Skeletal muscle satellite cell (primary cell): ENCODE measurements around the gene ZFAND2A.

Experiments used
- H3K27me3 ChIP-seq: 2 replicates; pipeline ENCODE4 v1.7.0; 2013; ENCODE audit warnings: low read length; ENCODE audit not compliant: control insufficient read depth, insufficient read depth
- H3K36me3 ChIP-seq: 2 replicates; pipeline ENCODE4 v1.7.0; 2013; ENCODE audit warnings: mild to moderate bottlenecking, control low read depth, low read length; ENCODE audit not compliant: insufficient read depth
- H3K4me1 ChIP-seq: 2 replicates; pipeline ENCODE4 v1.7.0; 2013; ENCODE audit warnings: low read length; ENCODE audit not compliant: control insufficient read depth, insufficient read depth
- H3K4me2 ChIP-seq: 2 replicates; pipeline ENCODE4 v1.7.0; 2013; ENCODE audit warnings: mild to moderate bottlenecking, low read length
- H3K4me3 ChIP-seq: 2 replicates; pipeline ENCODE4 v1.7.0; 2013; ENCODE audit warnings: low read length
- H3K9ac ChIP-seq: 2 replicates; pipeline ENCODE4 v1.7.0; 2013; ENCODE audit warnings: mild to moderate bottlenecking, low read depth, low read length, moderate library complexity
- H3K9me3 ChIP-seq: replicated peaks from 2 replicates; pipeline ENCODE4 v1.7.0; 2013; ENCODE audit warnings: mild to moderate bottlenecking, control low read depth, low read length

The ZFAND2A gene

DNA sequence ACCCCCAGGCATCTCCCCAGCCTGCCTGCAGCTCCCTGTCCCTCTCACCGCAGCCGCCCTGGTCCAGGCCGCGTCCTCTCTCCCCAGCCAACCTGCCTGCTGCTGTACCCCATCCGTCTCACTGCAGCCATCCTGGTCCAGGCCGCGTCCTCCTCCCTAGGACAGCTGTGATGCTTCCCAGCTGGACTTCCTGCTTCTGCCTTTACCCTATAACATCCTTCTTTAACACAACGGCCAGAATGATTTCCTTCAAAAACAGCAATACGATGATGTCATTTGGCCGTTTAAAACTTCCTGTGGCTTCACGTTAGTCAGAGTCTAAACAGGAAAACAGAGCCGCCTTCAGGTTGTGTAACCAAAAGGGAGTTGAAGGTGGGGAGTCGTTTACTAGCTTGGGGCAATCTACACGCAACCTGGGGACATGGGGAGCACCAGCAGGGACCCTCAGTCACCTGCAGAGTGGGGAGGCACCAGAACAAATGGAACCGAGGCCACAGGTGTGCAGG lies 32.2 kb upstream of the ZFAND2A start:
- peaks cover 37% of the 10 kb centered on the region for H3K27me3 ChIP-seq
- H3K9me3 ChIP-seq: no peaks in the 10 kb centered on the region
- H3K4me1 ChIP-seq: peaks cover 10% of the 10 kb centered on the region
- H3K4me3 ChIP-seq: no peak overlapping the region
- H3K36me3 ChIP-seq: no peaks in the 10 kb centered on the region
- peak overlapping the region; percentile 14 for H3K4me2 ChIP-seq
- no peak overlapping the region for H3K9ac ChIP-seq

DNA sequence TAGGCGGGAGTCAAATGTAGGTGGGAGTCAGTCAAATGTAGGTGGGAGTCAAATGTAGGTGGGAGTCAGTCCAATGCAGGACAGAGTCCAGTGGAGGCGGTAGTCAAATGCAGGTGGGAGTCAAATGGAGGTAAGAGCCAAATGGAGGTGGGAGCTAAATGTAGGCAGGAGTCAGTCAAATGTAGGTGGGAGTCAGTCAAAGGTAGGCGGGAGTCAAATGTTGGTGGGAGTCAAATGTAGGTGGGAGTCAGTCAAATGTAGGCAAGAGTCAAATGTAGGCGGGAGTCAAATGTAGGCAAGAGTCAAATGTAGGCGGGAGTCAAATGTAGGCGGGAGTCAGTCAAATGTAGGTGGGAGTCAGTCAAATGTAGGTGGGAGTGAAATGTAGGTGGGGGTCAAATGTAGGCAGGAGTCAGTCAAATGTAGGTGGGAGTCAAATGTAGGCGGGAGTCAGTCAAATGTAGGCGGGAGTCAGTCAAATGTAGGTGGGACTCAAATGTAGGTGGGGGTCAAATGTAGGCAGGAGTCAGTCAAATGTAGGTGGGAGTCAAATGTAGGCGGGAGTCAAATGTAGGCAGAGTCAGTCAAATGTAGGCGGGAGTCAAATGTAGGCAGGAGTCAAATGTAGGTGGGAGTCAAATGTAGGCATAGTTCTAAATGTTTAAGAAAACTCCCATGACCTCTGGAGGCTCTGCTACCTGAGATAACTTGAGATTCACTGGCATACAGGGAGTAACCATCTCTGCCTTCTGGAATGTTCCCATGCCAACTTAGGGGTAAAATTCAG lies 30.2 kb upstream of the ZFAND2A start:
- no peak overlapping the region for H3K9ac ChIP-seq
- H3K36me3 ChIP-seq: no peaks in the 10 kb centered on the region
- H3K27me3 ChIP-seq: peaks cover 48% of the 10 kb centered on the region
- no peak overlapping the region for H3K4me2 ChIP-seq
- H3K4me3 ChIP-seq: no peak overlapping the region
- no peaks in the 10 kb centered on the region for H3K9me3 ChIP-seq
- H3K4me1 ChIP-seq: peaks cover 10% of the 10 kb centered on the region

DNA sequence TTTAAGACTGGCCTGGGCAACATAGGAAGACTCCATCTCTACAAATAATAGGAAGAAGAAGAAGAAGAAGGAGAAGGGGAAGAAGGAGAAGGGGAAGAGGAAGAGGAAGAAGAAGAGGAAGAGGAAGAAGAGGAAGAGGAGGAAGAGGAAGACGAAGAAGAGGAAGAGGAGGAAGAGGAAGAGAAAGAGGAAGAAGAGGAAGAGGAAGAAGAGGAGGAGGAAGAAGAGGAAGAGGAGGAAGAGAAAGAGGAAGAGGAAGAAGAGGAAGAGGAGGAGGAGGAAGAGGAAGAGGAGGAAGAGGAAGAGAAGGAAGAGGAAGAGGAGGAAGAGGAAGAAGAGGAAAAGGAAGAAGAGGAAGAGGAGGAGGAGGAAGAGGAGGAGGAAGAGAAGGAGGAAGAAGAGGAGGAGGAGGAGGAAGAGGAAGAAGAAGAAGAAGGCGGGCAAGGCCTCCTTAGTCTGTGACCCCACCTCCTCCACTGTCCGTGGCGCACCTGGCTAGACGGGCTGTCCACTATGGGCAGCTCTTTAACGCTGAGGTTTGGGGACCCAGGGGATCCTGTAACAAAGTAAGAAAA lies 28.8 kb upstream of the ZFAND2A start:
- Histone ChIP-seq H3K4me3 (no peak overlapping the region), H3K27me3 (peaks cover 47% of the 10 kb centered on the region), H3K9me3 (no peaks in the 10 kb centered on the region), H3K36me3 (no peaks in the 10 kb centered on the region), H3K9ac (no peak overlapping the region), H3K4me1 (peaks cover 10% of the 10 kb centered on the region), H3K4me2 (no peak overlapping the region)

DNA sequence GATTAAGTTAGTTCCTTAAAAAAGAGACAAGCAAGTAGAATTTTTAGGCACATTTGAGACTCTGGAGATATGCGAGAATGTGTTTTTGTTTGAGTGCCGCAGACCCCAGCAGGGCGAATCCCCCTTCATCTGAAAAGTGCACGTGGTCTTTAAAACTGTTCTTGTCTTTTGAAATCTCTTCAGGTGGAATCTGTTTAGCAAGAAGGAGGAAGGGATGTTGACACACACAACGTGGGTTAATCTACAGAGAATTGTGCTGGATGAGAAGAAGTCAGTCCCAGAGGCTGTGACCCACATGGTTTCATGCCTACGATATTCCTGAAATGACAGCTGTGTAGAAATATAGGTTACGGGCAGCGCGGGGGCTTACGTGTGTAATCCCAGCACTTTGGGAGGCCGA lies 27.1 kb upstream of the ZFAND2A start:
- Histone ChIP-seq H3K9me3 (no peaks in the 10 kb centered on the region), H3K27me3 (peaks cover 41% of the 10 kb centered on the region), H3K4me3 (no peak overlapping the region), H3K36me3 (no peaks in the 10 kb centered on the region), H3K4me1 (peaks cover 4% of the 10 kb centered on the region), H3K9ac (no peak overlapping the region), H3K4me2 (no peak overlapping the region)

DNA sequence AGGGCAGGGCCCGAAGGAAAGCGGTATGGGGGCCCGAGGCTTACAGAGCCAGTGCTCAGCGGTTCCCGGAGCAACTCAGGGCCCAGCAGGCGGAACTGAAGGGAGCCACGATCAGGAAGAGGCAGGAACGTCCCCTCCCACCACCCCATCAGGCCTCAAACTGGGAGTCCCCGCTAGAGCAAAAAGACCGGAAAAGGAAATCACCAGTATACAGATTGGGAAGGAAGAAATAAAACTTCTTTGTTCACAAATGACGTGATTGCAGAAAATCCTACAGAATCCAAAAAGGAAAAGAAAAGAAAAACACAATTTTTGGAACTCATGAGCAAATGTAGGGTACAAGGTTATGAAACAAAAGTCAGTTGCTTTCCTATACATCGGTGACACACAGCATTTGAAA lies 21.6 kb upstream of the ZFAND2A start:
- Histone ChIP-seq H3K4me3 (no peak overlapping the region), H3K9ac (no peak overlapping the region)

DNA sequence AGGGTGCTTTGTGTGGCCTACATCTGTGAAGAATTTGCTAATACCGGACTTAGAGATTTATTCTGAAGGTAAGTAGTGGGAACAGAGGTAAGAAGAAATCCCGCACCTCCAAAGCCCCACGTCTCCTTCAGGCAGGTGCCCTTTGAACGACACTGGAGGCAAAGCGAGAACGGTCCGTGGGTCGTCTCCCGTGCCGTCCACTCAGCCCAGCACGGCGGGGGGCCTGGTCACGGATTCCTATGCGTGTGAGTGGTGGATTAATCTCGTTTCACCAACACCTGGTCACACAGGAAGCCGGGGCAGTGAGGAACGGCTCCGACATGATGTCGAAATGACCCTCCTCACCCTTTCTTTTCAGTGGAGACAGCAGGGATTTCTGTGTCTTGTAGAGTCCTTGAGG lies 21.0 kb upstream of the ZFAND2A start:
- no peaks in the 10 kb centered on the region for H3K9me3 ChIP-seq
- H3K4me3 ChIP-seq: no peak overlapping the region
- no peak overlapping the region for H3K4me2 ChIP-seq
- H3K36me3 ChIP-seq: no peaks in the 10 kb centered on the region
- H3K9ac ChIP-seq: no peak overlapping the region
- peaks cover 5% of the 10 kb centered on the region for H3K4me1 ChIP-seq
- peaks cover 40% of the 10 kb centered on the region for H3K27me3 ChIP-seq

More for the DNA sequence above, 21.6 kb upstream of the ZFAND2A start:
- Histone ChIP-seq H3K4me2 (no peak overlapping the region), H3K9me3 (no peaks in the 10 kb centered on the region), H3K4me1 (no peaks in the 10 kb centered on the region), H3K27me3 (peaks cover 46% of the 10 kb centered on the region), H3K36me3 (no peaks in the 10 kb centered on the region)

DNA sequence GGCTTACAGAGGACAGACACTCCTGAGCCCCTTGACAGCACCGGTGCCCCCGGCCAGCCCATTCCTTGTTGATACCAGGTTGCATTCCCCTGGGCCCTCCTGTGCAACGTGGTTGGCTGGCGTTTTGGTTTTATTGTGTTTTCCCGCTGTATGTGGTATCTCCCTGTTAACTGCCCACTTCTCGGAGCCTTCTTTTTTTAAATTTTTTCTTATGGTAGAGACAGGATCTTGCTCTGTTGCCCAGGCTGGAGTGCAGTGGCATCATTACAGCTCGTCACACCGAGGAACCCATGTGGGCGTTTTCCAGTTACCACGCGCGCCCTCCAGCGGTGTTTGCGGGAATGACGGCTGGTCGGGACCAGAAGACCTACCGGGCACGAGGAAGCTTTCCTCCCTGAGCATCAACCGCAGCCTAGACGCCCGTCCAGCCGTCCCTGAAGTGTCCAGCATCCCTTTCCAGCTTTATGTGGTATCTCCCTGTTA lies 16.9 kb upstream of the ZFAND2A start:
- H3K9me3 ChIP-seq: no peaks in the 10 kb centered on the region
- peaks cover 27% of the 10 kb centered on the region for H3K27me3 ChIP-seq
- no peak overlapping the region for H3K4me3 ChIP-seq
- no peak overlapping the region for H3K9ac ChIP-seq
- H3K4me1 ChIP-seq: peaks cover 8% of the 10 kb centered on the region
- no peaks in the 10 kb centered on the region for H3K36me3 ChIP-seq
- no peak overlapping the region for H3K4me2 ChIP-seq

DNA sequence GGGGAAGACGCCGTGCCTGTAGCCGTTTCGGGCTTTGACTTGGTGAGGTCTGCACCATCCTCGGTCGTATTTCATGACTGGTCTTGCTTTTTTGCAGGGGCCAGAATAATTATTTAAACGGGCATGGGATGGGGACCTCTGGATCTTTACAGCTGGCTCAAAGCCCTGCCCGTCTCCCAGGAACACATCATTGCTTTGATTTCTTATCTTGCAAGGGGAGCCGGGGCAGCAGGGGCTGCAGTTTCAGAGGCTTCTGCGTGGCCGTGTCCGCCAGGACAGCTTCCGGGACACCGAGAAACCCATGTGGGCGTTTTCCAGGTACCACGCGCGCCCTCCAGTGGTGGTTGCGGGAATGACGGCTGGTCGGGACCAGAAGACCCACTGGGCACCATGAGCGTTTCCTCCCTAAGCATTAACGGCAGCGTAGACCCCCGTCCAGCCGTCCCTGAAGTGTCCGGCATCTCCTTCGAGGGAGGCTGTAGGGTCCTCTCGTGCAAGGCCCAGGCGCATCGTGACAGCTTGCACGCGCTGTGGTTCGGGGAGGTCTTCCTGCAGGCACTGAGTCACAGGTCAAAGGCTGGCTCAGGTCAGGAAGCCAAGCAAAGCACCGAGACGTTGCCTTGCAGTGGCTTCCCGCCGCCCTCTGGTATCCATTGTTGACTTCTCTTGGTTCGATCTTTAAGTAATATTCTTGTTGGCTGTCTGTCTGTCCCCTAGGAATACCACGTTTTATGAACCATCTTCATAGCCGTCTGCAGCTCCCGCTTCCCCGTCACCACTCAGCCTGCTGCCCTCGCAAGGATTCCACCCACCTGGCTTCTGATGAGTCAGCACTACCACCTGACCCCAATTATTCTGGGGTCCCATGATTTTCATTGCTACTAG lies 16.2 kb upstream of the ZFAND2A start:
- Histone ChIP-seq H3K36me3 (no peaks in the 10 kb centered on the region), H3K27me3 (peaks cover 21% of the 10 kb centered on the region), H3K9ac (peak overlapping the region; percentile 54), H3K4me1 (peaks cover 8% of the 10 kb centered on the region), H3K4me3 (peak overlapping the region; percentile 59), H3K9me3 (no peaks in the 10 kb centered on the region), H3K4me2 (peak overlapping the region; percentile 85)

DNA sequence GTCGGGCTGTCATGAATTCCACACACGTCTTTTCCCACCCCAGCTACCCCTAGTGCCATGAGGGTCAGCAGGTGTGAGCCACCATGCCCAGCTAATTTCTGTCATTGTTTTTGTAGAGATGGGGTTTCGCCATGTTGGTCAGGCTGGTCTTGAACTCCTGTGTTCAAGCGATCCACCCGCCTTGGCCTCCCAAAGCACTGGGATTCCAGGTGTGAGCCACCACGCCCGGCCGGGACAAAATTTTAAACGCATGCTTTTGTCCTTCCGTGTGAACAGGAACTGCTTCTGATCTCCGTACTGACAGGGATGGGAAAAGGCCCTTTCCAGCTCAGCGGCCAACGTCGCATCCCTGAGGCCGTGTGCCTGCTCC lies 15.6 kb upstream of the ZFAND2A start:
- Histone ChIP-seq H3K4me2 (peak overlapping the region; percentile 85), H3K27me3 (peaks cover 17% of the 10 kb centered on the region), H3K9me3 (no peaks in the 10 kb centered on the region), H3K4me1 (peaks cover 8% of the 10 kb centered on the region), H3K9ac (no peak overlapping the region), H3K4me3 (peak overlapping the region; percentile 59), H3K36me3 (no peaks in the 10 kb centered on the region)

DNA sequence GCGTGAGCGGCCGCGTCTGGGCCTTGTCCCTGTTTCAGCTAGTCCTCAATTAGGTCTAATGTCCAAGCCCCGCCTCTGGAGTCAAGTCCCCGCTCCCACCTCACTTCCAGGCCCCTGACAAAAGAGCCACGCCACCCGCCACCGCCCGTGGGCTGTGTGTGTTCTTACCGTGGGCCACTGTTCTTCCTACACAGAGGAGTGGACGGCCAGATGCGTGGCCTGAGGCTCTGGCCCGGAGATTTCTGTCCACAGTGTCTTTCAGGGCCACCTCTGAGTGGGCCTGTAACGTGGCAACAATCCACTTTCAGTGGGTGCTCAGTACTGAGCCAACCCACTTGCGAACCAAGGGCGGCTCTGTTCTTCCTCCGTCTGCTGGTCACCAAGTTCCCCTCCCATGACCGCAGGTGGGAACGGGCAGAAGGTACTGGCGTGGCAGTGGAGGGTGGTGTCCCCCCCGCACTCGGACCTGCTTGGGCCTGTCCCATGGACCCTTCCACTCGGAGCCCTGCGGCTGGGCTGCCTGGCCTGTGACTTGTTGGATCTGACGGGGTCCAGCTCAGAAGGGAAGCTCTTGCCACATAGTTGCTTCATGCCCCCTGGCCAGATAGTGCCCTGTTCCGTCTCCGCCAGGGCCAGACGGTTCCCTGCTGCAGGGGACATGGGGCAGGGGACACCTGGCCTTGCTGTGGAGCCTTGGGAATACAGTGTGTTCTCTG lies 15.0 kb upstream of the ZFAND2A start:
- no peak overlapping the region for H3K4me3 ChIP-seq
- no peak overlapping the region for H3K9ac ChIP-seq
- peaks cover 8% of the 10 kb centered on the region for H3K4me1 ChIP-seq
- no peak overlapping the region for H3K4me2 ChIP-seq
- no peaks in the 10 kb centered on the region for H3K36me3 ChIP-seq
- no peaks in the 10 kb centered on the region for H3K9me3 ChIP-seq
- peaks cover 11% of the 10 kb centered on the region for H3K27me3 ChIP-seq

DNA sequence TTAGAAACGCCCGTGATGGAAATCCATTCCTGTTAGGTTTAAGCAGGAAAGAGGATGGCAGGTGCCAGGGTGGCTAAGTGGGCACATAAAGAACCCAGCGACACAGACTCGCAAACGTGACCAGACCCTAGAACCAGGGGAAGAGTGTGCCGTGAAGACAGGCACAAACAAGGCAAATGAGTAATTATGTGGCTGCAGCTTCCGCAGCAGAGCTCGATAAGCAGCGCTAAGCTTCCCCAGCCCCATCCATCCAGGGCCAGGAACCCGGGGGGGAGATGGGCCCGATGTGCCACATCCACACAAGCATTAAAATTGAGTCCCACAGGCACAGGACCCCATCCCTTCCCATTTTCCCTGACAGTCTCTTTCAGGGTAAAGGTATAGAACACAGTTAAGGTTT lies 14.0 kb upstream of the ZFAND2A start:
- Histone ChIP-seq H3K36me3 (no peaks in the 10 kb centered on the region), H3K27me3 (peaks cover 5% of the 10 kb centered on the region), H3K4me3 (no peak overlapping the region), H3K4me1 (peaks cover 8% of the 10 kb centered on the region), H3K9ac (no peak overlapping the region), H3K4me2 (no peak overlapping the region), H3K9me3 (no peaks in the 10 kb centered on the region)
